Esophagus squamous epithelium (tissue), 4 donors: ENCODE measurements around the gene RMI2.

Source experiments
- CTCF ChIP-seq, 6 experiments: fragments of 450-650 bp in 4 of 6; fragments of 200-600 bp in 2 of 6; sonication (generic) in 2 of 6; IDR thresholded peaks; one replicate each; pipeline ENCODE4 v1.5.1; 2016 to 2019; ENCODE audit warnings: antibody characterized with exemption in 6 of 6, mild to moderate bottlenecking in 4 of 6, moderate library complexity in 4 of 6
- POLR2A ChIP-seq, 4 donors: fragments of 450-650 bp; IDR thresholded peaks; one replicate each; pipeline ENCODE4 v1.6.1; 2017; ENCODE audit warnings: antibody characterized with exemption in 4 of 4, mild to moderate bottlenecking in 4 of 4, moderate library complexity in 3 of 4

GRCh38 chr16:11329071-11329491 is 16.2 kb upstream of the RMI2 start:
- TF ChIP-seq CTCF (IDR thresholded peaks at IDR 0.05) (no peak), POLR2A (IDR thresholded peaks at IDR 0.05) (no peak)
